ENCODE data around the gene ST8SIA2.

ST8SIA2 gene, protein sequence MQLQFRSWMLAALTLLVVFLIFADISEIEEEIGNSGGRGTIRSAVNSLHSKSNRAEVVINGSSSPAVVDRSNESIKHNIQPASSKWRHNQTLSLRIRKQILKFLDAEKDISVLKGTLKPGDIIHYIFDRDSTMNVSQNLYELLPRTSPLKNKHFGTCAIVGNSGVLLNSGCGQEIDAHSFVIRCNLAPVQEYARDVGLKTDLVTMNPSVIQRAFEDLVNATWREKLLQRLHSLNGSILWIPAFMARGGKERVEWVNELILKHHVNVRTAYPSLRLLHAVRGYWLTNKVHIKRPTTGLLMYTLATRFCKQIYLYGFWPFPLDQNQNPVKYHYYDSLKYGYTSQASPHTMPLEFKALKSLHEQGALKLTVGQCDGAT

DNA sequence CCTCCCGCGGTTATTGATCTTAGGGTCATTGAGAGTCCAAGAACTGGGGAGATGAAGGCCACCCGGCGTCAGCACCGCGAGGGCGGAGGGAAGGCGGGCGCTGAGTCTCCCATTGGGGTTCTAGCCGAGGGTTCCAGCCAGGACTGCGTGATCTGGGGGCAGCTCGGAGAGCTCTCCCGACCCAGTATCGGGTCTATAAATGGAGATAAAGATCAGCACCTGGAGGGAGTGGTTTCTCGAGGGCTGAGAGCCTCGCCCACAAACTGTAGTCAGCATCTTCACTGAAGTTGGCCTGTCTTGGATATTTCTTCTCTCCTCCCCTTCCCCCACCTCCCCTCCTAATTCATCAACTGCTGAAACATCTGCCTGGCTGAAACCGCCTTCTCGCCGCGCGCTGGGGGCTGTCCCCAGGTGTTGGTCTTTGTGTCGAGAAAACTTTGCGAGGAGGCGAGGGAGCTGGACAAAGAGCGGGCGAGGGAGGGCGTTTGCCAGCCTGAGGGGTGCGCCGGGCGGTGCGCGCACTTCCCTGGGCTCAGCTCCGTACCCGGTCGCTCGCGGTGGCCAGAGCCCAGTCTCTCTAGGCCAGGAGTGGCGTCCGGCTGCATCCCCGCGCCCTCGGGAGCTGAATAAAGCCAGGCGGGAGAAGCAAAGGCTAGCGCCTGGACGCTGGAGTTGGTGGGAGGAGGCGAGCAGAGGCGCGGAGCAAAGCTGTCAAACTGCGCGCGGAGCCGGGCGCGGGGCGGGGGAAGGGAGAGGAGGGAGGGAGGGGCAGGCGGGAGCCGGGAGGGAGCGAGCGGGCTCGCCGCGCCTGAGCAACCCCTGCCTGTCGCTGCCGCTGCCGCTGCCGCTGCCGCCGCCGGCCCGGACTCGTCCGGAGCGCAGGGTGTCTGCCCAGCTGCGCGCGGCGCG, at the start of gene ST8SIA2:
Gene ST8SIA2, plus strand, starts transcription at position 811 of the 909 bp plus-strand sequence. CDS start 184 bp downstream, outside the sequence.
- DNase-seq (ENCODE audit: low read depth): no peak

GRCh38 chr15:92343924-92344643, 49.6 kb upstream of the ST8SIA2 start:
- DNase-seq (ENCODE audit: low read depth): no peak

GRCh38 chr15:92346063-92346462, 47.6 kb upstream of the ST8SIA2 start:
- DNase-seq (ENCODE audit: low read depth): no peak

GRCh38 chr15:92355307-92355706, 38.4 kb upstream of the ST8SIA2 start:
- DNase-seq (ENCODE audit: low read depth): no peak

DNA sequence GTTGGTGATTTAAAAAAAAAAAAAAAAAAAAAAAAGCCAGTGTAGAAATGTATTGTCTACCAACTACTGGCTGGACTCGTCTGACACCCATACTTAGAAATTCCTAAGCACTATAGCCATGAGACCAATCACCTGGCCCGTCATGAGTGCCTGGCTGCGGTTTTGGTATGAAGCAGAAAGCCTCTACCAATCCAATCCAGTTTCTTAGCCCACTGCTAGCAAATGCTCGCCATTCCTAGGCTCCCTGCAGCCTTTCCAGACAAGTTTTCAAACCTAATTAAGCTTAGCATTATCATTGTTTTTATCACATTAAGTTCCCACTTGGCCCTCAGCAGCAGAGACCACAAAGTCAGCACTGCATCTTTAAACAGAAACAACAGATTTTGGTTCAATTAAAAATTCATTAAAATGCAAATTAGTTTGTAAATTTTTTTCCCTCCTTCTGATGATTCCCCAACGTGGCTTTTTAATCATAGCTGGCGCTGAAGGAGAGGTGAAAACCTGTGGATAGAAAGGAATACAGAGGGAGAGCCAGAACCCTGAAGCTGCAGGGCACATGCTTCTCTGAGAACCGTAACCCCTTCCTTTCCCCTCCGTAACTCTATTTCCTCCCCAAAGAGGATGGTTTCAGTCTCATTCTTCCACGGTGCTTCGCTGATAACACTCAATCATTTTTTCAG, 32.2 kb upstream of the ST8SIA2 start:
- DNase-seq (ENCODE audit: low read depth): no peak

GRCh38 chr15:92362001-92362350, 31.7 kb upstream of the ST8SIA2 start:
- DNase-seq (ENCODE audit: low read depth): no peak

DNA sequence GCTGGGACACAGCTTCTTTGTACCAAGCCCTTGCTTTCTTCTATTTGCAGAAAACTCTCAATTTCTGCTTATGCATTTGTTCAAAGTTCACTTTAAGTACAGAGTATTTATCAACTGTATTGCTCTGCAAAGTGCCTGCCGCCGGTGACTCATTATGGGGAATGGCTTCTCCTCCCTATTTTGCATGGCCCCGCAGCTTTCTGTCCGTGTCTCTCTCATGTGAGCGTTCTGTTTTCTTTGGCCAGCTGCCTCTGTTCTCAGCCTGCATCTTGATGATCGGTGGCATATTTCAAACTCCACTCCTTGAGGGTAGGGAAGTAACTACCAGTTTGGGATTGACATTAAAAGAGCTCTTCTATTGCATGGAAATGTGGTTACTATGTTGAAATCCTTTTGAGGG, 28.6 kb upstream of the ST8SIA2 start:
- peak; percentile 54 for DNase-seq (ENCODE audit: low read depth)

GRCh38 chr15:92365906-92366305, 27.8 kb upstream of the ST8SIA2 start:
- DNase-seq (ENCODE audit: low read depth): no peak

GRCh38 chr15:92366381-92366780, 27.3 kb upstream of the ST8SIA2 start:
- DNase-seq (ENCODE audit: low read depth): peak; percentile 31

- DNase-seq (ENCODE audit: low read depth): no peak
These were observed 18.6 kb upstream of the ST8SIA2 start for GRCh38 chr15:92375057-92375456.

GRCh38 chr15:92376109-92376508, 17.6 kb upstream of the ST8SIA2 start:
- DNase-seq (ENCODE audit: low read depth): no peak

DNA sequence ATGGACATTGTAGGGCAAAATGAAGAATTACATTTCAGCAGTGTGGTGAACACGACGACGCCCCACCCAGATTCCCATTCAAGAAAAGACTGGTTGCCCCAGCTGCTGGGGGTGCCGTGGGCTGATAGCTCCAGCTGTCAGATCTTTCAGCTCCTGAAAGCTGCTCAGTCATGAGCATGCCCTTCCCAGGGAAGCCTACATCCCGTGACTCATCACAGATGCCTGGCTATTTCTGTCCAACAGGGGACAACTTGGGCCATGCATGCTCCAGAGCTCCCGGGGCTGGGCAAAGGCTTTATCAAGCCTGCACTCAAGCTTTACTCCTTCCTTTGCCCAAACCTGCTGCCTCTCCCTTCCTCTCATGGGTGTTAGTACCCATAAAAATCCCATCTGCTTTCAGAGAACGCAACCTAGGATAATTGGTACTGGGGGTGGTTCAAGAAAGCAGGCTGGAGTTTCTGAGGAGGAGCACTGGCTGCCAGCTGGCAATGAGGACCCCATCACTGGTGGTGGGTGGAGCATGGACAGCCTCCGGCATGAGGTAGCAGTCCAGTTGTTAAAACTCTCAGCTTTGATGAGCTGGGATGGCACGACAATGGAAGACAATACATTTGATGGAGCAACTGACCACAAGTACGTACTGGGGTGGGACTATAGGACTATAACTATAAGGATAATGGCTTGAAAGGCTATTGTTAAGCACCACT, 16.4 kb upstream of the ST8SIA2 start:
- DNase-seq (ENCODE audit: low read depth): no peak

GRCh38 chr15:92383519-92384324, 10.0 kb upstream of the ST8SIA2 start:
- no peak for DNase-seq (ENCODE audit: low read depth)

GRCh38 chr15:92384381-92384780, 9.3 kb upstream of the ST8SIA2 start:
- DNase-seq (ENCODE audit: low read depth): no peak

- DNase-seq (ENCODE audit: low read depth): peak; percentile 55
These were observed 8.6 kb upstream of the ST8SIA2 start for GRCh38 chr15:92385096-92385495.

DNA sequence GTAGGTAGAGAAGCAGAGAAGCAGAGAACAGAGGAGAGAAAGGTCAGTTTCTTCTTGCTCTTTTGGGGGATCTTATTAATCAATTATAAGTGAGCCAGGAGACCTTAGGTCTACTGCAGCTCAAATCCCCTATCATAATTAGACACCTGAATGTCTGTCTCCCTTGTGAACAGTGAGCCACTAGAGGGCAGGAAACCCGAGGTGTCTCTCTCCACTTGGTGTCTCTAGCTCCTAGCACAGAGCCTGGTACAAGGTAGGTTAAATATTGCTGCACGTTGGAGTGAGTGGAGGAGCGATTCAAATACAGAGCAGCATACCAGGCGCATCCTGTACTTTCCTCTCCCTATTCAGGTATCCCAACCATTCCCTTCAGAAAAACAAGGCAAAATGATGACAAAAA, 2.0 kb upstream of the ST8SIA2 start:
- DNase-seq (ENCODE audit: low read depth): no peak

DNA sequence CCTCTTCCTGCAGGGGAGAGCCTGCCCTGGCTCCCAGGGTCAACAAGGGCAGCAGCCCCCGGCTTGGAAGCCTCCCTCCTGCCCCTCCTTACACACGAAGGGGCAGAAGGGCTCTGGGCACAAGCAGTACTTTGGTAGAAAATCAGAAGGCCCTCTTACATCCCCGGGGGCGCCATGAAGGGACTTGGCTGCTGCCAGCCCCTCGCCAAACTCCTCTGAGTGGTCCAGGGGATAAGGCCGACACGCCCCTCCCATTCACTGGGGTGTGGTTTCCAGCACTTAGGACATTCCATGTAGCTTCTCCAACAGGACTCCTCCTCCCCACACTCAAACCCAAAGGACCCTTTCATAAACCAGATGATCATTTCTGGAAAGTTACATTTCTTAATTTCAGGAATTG, 1.2 kb upstream of the ST8SIA2 start:
- no peak for DNase-seq (ENCODE audit: low read depth)

- DNase-seq (ENCODE audit: low read depth): no peak
These were observed 263 bp downstream of the ST8SIA2 start for GRCh38 chr15:92393980-92394308.

DNA sequence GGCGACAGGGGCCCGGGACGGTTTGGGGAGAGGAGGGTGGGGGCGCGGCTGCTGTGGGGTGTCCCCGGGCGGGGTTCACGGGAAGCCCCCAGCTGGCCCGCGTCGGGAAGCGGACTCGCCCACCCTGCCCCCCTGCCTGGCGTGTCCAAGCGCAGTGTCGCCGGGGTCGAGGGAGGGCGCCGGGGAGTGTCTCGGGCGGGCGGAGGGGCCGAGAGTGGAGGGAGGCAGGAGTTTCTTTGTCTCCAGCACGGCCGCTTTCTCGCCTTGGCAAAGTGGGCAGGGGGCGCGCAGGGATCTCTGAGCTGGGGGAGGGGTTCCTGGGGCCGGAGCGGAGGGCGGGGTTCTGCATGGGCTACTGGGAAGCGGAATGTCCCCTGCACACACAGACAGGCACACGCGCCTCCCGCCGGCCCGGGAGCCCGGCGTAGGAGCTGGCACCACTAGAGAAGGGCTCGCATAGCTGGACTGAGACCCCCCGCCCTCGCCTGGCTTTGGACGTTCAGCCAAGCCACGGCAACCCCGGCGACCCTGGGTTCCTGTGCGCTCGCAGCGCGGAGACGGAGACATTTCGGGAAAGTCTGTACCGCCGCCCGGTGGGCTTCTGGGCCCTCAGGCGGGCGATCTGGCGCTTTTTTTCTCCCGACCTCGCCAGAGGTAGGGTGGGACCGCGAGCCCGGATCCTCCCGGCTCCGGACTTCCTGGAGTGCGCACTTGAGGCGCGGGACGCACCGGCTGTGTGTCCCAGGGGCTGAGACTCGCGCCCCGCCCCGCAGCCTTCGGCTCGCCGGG, 822 bp downstream of the ST8SIA2 start:
- no peak for DNase-seq (ENCODE audit: low read depth)

Data from stromal cell of bone marrow (primary cell).